Activated CD8-positive, alpha-beta memory T cell treated with anti-CD3 and anti-CD28 coated beads, Interleukin-2, amount 50 U/mL, for 24 hours (primary cell): ENCODE data around the gene FCN2.

Experiments
- DNase-seq: peaks from one replicate; pipeline ENCODE4 v3.0.0-alpha.2; 2020; ENCODE audit errors: extremely low read depth

The FCN2 gene

DNA sequence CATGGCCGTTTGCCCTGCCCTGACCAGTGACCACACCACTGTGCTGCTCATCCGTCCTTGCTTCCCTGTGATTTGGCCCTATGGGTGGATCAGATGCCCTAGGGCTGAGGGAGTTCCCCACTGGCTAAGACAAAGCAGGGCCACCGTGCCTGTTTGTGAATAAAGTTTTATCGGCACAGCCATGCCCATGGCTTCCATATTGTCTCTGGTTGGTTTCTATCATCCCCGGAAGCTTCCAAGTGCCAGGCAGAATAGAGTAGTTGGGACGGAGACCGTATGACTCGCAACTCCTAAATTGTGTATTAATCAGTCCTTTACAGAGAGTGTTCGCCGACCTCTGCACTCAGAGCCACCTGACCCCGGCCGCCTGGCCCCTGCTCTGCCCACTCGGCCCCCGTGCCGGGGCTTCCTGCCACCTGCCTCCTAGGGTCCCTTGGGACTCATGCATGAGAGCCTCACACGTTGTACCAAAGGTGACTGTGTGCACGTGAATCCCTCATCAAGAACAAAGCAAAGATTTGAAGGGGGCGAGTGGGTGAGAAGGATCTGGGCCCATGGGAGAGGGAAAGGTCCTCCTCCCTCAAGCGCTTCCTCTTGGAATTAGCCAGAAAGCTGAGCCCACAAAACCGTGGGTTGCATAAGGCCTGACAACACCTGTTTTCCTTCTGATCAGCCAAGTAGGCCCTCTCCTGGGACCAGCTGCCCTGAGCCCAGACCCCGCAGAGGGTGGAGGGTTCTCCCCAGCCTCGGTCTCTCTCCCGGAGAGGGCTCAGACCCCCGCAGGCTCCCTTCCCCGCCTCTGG lies 11.7 kb upstream of the FCN2 start:
- no peak for DNase-seq

DNA sequence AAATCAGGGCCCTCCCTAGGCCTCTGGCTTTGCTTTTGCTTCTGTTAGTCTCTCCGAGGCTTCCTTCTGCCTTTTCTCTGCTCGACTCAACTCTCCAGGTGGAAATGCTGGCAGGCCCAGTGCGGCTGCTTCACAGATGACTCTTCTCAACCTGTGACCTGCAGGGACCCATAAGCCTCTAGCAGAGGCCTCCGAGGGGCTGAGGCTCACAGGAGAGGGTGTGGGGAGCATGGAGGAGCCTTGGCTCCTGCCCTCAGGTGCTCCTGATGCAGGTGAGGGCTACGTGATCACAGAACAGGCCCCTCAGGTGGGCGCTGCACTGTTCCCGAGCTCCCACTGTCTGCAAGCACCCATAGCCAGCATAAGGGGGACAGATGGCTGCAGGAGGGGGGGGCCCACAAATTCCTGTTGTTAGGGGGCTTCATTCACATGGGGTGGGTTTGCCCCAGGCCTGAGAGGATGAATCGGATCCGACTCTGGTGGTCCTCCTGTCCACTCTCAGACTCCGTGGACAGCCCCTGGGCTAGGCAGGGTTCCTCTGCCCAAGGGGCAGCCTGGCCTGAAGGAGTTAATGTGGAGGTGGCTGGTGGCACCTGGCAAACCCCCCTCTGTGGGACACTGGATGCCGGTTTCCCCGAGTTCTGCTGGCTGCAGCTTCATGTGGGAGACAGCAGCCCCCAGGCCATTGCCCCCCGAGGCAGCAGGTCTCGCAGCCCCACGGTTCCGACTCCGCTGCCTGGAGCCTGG lies 10.9 kb upstream of the FCN2 start:
- DNase-seq: no peak

DNA sequence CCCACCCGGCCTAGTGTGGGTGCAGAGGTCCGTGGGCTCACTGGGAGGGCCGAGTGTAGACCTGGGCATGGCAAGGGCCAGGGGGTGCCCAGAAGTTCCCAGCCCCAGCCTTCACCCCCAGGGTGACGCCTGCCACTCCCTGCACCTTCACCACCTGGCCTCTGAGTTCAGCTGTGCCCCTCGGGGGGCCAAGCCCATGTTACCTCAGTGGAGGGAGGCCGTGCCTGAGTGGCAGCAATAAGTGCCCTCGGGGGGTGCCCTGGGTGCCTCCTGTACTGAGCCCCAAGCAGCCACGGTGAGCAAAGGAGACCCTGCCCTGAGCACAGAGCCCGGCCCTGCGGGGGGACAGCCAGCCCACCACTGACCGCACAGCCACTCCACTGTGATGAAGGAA lies 10.3 kb upstream of the FCN2 start:
- DNase-seq: no peak

DNA sequence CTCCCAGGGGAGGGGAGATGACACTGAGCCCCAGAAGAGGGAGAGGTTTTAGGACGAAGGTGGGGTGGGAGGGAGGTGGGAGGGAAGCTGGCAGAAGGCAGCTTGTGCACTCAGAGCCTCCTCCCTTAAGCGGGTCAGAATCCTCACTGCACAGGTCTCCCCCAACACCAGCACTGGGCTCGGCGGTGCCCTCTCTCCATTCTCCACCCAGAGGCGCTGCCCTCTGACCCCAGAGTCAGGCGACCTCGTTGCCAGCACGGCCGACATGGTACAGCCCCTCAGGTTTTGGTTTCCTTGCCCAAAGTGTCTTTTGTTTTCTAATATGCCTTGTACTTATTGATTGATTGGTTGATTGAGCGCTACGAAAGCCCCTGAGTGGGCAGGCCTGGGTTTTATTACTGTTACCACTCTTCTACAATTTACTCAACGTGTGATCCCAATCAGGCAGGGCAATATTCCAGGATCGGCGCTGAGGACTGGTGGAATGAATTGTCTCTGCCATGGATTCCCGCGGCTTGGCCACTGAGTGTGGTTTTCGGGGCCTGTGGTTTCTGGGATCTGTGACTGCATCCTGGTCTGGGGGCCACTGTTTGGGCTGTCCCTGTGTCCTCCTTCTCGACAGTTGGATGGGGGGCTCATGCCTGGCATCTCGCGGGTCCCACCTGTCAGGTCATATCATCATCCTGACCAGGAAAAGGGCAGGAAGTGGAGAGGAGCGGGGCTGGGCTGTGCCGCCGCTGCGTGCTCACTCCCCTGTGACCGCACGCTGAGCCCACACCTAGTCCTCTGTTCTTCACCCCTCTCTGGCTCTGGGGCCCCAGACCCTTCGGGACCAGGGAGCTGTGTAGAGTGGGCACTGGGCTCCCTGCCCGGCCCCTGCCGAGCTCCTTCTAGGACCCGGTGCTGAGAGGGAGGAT lies 9.6 kb upstream of the FCN2 start:
- no peak for DNase-seq

DNA sequence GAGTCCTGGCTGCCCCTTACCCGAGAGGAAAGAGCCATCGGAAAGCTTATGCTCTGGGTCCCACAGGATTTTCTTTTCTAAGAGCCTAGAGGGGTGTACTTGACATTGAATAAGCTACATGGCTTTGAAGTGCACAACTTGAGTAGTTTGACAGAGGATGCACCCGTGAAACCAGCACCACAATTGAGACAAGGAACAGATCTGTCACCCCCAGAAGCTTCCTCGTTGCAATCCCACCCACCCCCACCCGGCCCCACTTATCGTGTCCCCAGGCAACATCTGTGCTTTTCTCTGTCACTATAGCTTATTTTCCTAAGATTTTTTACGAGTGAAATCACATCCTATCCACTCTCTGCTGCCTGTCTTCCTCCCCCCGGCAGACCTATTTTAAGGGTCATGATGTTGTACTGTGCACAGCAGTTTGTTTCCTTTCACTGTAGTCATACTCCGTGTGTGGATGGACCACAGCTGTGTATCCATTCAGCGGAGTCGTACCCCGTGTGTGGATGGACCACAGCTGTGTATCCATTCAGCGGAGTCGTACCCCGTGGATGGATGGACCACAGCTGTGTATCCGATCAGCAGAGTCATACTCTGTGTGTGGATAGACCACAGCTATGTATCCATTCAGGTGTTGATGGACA lies 8.8 kb upstream of the FCN2 start:
- no peak for DNase-seq

DNA sequence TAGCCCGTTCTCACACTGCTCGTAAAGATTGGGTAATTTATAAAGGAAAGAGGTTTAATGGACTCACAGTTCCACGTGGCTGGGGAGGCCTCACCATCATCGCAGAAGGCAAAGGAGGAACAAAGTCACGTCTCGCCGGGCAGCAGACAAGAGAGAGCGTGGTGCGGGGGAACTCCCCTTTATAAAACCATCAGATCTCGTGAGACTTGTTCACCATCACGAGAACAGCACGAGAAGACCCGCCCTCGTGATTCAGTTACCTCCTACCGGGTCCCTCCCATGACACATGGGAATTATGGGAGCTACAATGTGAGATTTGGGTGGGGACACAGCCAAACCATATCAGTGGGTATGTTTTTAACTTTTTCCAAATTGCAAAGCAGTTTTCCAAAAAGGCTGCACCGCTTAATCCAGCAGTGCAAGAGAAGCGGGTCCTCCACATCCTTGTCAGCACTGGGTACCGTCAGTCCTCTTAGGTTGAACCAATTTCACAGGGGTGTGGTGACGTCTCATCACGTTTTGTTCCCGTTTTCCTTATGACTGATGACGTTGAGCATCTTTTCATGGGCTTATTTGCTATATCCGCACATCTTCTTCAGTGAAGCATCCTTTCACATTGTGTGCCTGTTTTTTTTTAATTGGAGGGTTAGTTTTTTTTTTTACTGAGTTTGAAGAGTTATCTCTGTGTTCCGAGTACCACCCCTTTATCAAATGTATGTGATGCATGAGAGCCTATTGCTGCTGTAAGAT lies 8.0 kb upstream of the FCN2 start:
- no peak for DNase-seq

DNA sequence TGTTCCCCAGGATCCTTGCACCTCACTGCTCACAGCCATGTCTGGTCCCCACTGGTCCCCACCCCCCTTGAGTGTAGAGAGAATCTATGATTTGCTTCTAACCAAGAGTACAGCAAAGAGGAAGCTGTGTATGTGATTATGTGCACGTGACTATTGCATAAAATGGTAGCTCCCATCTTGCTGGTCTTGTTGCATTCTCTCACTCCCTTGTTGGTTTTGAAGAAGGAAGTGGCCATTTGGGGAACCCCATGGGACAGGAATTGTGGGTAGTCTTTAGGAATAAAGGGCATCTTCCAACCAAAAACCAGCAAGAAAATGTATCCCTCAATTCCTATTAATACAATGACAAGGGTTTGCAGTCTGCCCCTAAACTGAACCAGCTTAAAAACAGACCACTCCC lies 5.2 kb upstream of the FCN2 start:
- no peak for DNase-seq

DNA sequence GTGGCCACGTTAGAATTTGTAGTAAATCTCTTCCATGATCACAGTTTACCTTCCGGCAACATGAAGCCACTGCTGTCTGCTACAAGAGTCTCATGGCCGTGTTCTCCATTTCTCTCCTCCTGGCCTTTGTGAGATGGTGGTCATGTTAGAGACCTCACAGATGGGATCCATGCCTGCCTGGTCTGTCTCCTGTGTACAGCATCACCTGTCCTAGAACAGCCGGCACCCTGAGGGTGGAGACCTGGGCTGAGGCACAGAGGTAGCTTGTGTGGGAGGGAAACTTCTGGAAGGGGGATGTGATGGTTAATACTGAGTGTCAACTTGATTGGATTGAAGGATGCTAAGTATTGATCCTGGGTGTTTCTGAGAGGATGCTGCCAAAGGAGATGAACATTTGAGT lies 3.1 kb upstream of the FCN2 start:
- no peak for DNase-seq

DNA sequence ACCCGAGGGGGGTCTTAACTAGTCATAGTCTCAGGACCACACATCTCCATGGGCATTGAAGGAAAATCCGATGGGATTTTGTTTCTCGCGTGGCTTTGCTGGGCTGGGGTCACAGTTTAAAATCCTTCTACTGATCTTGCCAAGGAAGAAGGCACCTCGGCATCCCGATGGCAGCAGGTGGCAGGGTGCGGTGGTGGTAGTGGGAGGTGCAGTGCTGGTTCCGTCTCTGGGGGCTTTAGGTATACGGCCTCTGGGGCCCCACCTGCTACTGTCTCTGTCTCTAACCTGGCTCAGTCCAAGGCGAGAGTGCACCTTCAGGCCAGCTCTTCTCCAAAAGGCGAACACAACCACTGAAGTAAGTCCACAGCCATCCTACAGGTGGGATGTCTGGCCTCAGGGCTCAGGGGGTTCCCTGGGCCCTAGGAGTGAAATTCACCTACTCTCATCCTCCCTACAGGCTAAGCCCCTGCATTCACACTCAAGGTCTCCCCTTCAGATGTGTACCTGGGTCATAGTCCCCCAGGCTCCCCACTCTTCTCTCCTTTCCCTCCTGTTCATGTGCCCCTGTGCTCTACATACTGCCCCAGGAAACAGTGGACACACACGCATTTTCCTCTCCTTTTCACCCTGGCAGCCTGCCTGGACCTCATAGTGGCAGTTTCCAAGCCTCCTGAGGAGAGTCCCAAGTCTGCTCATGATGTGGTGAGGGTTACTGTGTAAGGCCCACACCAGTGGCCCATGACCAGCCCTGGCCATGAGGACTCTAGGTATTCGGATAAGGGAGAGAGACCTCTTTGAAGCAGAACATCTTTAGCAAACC lies 736 bp upstream of the FCN2 start:
- DNase-seq: no peak

DNA sequence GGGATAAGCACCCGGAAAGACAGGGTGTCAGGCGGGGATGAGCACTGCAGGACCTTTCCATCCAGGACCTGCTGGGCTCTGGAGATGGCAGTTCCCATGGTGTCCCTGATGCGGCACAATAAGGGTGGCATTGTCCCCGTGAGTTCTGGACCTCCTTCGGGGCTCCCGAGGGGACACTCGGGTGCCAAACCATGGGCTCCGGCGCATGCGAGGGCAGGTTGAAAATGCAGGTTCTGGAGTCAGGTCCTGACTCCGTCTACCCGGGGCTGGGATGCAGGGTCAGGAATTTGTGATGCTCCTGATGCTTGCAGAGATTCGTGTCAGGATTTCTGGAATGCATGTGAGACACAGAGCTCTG lies 682 bp downstream of the FCN2 start:
- no peak for DNase-seq

DNA sequence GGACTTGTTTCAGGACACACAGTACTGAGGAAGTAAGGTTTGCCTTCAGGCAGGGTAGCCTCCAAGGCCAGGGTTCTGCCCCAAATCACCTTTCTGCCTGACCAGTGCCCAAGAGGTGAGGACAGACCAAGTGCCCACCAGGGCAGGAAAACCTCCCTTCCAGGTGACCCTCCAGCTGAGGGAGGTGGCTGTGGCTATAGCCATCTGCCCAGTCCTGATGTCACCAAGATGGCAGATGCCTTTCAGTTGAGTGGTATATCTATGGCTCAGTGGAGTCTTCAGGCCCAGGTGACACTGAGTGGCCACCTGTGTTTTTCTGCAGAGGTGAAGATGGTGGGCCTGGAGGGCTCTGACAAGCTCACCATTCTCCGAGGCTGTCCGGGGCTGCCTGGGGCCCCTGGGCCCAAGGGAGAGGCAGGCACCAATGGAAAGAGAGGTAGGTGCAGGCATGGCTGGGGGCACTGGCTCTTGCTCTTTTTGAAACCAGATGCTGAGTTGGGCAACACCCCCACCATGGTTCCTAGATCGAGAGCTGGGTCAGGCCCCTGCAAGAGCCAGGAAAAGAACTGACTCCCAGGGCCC lies 1.7 kb downstream of the FCN2 start:
- no peak for DNase-seq

DNA sequence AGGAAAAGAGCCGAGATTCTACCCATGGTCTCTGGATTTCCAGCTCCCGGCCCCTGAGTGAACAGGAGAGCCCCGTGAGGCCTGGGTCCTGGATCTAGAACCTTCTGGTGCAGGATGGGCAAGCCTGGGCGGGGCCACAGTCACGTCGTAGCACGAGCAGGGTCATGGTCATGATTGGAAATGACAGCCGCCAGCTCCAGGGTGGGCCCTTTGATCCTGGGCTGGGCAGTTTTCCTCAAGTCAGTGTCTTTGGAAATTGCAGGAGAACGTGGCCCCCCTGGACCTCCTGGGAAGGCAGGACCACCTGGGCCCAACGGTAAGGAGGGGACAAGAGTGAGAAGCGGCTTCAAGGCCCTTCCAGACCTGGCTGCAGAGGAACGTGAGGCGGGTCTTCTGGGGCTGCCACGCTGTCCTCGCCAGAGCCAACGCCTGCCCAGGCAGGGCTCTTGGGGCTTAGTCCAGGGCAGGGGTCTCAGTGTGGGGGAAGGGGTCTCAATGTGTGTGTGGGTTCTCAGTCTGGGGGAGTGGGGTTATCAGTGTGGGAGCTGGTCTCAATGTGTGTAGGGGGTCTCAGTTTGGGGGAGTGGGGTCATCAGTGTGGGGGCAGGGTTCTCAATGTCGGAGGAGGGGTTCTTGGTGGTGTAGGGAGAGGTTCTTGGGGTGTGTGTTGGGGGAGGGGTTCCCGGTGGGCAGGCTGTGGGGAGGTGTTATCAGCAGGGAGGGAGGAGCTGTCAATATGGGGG lies 2.6 kb downstream of the FCN2 start:
- DNase-seq: no peak

DNA sequence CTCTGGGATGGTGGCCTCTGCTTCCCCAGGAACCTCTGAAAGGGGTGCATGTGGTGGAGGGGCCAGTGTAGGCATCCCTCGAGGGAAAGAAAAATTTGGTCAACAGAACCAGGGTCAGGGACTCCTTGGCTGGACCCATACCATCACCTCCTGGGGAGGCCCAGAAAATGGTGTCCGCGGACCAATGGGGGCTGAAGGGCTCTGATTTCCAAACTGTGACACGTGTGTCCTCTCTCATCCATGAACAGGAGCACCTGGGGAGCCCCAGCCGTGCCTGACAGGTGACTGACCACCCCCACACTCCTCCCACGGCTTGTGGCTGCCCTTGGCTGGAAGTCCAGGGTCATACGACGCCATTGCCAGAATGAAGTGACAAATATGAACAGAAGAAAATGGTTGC lies 3.9 kb downstream of the FCN2 start:
- DNase-seq: no peak

DNA sequence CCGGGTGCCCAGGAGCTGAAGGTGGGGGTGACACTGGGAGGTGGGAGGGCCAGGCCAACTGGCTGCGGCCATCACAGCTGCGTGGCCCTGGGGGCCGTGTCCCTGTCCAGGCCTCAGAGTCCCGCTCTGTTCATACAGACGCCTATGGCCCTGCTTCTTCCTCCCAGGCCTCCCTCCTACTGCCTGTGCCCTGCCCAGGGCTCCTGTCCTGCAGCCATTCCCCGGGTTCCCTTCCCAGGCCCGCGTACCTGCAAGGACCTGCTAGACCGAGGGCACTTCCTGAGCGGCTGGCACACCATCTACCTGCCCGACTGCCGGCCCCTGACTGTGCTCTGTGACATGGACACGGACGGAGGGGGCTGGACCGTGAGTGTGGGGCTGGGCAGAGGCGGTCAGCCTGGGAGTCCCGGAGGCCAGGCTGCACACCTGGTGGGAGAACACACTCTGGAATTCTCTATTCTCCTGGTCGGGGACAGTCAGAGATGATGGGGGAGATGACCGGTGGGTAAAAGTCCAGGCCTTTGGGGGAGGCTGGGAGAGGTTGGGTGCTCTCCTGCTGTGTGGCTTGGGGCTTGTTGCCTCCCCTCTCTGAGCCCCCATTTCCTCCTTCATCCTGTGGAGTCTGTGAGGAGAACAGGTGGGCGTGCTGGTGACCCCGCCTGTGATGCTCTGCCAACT lies 4.5 kb downstream of the FCN2 start:
- no peak for DNase-seq

DNA sequence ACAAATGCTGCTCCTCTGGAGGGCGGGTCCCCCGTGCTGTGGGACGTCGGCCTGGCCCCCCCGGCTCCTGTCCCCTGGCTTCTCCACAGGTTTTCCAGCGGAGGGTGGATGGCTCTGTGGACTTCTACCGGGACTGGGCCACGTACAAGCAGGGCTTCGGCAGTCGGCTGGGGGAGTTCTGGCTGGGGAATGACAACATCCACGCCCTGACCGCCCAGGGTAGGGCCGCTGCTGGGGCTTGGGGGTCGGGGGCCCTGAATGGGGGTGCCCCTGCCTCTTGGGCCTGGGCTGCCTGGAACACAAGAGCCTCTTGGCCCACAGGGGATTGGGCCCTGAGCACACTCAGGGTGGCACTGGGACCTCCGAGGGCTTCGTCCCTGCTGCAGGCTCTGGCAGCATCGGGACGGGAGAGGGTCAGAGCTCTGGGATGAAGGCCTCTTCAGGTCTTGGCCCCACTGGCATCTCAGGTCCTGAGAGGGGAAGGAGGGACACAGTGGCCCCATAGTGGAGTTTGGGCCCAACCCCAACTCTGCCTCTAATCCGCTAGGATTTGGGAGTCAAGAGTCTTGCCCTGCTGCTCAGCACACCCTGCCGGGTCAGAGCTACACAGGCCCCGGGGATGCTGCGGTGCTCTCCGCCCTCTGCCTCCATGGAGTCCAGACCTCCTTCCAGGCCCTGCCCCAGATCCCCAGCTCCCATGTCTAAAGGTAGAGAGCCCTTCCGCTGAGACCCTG lies 5.2 kb downstream of the FCN2 start:
- no peak for DNase-seq

DNA sequence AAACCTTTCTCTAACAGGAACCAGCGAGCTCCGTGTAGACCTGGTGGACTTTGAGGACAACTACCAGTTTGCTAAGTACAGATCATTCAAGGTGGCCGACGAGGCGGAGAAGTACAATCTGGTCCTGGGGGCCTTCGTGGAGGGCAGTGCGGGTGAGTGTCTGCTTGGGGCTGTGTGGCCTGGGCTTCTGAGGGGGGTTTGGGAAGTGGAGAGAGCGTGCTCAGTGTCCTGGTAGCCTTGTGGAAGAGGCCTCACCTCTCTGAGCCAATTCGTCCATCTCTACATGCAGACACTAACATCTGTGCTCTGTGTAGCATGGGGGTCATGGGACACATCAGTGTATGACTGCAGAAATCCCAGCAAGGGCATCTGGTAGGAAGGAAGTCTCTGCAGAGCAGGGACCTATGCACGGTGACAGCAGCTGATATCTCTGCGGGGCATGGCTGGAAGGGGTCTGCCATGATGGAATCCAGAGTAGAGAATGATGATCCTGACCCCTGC lies 5.9 kb downstream of the FCN2 start:
- no peak for DNase-seq

DNA sequence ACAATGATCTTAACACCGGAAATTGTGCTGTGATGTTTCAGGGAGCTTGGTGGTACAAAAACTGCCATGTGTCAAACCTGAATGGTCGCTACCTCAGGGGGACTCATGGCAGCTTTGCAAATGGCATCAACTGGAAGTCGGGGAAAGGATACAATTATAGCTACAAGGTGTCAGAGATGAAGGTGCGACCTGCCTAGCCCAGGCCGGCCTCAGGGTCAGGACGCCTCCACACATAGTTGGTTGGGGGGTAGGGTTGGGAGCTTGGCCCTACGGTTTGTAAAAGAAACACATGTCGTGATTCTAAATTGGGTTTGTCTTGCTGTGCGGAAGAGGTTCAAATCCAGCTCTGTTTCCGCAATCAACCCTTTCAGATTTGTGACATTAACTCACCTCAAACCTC lies 6.6 kb downstream of the FCN2 start:
- no peak for DNase-seq
